Suprapubic skin (tissue), 4 donors: ENCODE results near the gene CAPN14.

ENCODE experiments used
- CTCF ChIP-seq, 2 donors: fragments of 200-600 bp in 1 of 2; fragments of 450-650 bp in 1 of 2; sonication (generic) in 1 of 2; IDR thresholded peaks; one replicate each; pipeline ENCODE4 v1.5.1; 2016 to 2019; ENCODE audit warnings: antibody characterized with exemption in 2 of 2, mild to moderate bottlenecking in 1 of 2, moderate library complexity in 1 of 2
- EP300 ChIP-seq: sonication (generic); formaldehyde crosslinking; IDR thresholded peaks from one replicate; pipeline ENCODE4 v1.6.1; 2017; ENCODE audit warnings: antibody characterized with exemption
- POLR2AphosphoS5 ChIP-seq, 3 donors: sonication (generic); formaldehyde crosslinking; IDR thresholded peaks; one replicate each; pipeline ENCODE4 v1.6.1; 2017; ENCODE audit warnings: antibody characterized with exemption in 3 of 3

- TF ChIP-seq CTCF (IDR thresholded peaks at IDR 0.05) (no peak), EP300 (no peak), POLR2AphosphoS5 (IDR thresholded peaks at IDR 0.05) (no peak)
These were observed 14.4 kb upstream of the CAPN14 start for GRCh38 chr2:31231571-31232302.
